ENCODE data around the gene RIPOR1.

Gene RIPOR1

GRCh38 chr16:67561824-67562525 is 33.3 kb downstream of the RIPOR1 start:
- DNase-seq = peak; percentile 95

- DNase-seq = no peak
These were observed 33.9 kb downstream of the RIPOR1 start, which contains the start of gene CTCF for GRCh38 chr16:67562526-67562917. Gene CTCF (plus strand): TSS chr16:67562526. CDS start chr16:67610833, 48,307 bp downstream.

GRCh38 chr16:67562918-67563707 is 34.5 kb downstream of the RIPOR1 start:
- no peak for DNase-seq

GRCh38 chr16:67563708-67564468 is 35.3 kb downstream of the RIPOR1 start:
- no peak for DNase-seq

- DNase-seq = no peak
These were observed 37.0 kb downstream of the RIPOR1 start for GRCh38 chr16:67565470-67566100.

- DNase-seq = no peak
These were observed 42.8 kb downstream of the RIPOR1 start for GRCh38 chr16:67571464-67571863.

GRCh38 chr16:67571981-67572431 is 43.4 kb downstream of the RIPOR1 start:
- DNase-seq = no peak

GRCh38 chr16:67579686-67580085 is 51.1 kb downstream of the RIPOR1 start:
- DNase-seq = no peak

- no peak for DNase-seq
These were observed 51.6 kb downstream of the RIPOR1 start for GRCh38 chr16:67580202-67580601.

- no peak for DNase-seq
These were observed 64.7 kb downstream of the RIPOR1 start for GRCh38 chr16:67593288-67593687.

GRCh38 chr16:67593701-67594100 is 65.1 kb downstream of the RIPOR1 start:
- no peak for DNase-seq

- no peak for DNase-seq
These were observed 65.8 kb downstream of the RIPOR1 start for GRCh38 chr16:67594256-67594915.

GRCh38 chr16:67594956-67595355 is 66.3 kb downstream of the RIPOR1 start:
- DNase-seq = no peak

All from NCI-H524 treated with DMSO at 0.1 percent for 48 hours (cell line).